Fibroblast of mammary gland (primary cell): ENCODE measurements around the gene ARHGAP27.

ENCODE experiments used
- DNase-seq: peaks from one replicate; pipeline ENCODE4 v3.0.0-alpha.2; 2010; ENCODE audit warnings: low read depth
- H3K4me3 ChIP-seq: 2 replicates; pipeline ENCODE4 v1.5.1; 2011; ENCODE audit warnings: low read depth, mild to moderate bottlenecking, low read length, moderate library complexity; ENCODE audit not compliant: control insufficient read depth
- TF ChIP-seq, protein P1 (sequence below): conservative IDR thresholded peaks from 2 replicates; pipeline ENCODE4 v1.5.1; 2011; ENCODE audit warnings: low read depth, low read length, inconsistent platforms; ENCODE audit not compliant: control insufficient read depth, insufficient read depth

Gene ARHGAP27

GRCh38 chr17:45405250-45406086, 27.2 kb downstream of the ARHGAP27 start:
- no peak overlapping the region for H3K4me3 ChIP-seq
- TF ChIP-seq, protein P1, sequence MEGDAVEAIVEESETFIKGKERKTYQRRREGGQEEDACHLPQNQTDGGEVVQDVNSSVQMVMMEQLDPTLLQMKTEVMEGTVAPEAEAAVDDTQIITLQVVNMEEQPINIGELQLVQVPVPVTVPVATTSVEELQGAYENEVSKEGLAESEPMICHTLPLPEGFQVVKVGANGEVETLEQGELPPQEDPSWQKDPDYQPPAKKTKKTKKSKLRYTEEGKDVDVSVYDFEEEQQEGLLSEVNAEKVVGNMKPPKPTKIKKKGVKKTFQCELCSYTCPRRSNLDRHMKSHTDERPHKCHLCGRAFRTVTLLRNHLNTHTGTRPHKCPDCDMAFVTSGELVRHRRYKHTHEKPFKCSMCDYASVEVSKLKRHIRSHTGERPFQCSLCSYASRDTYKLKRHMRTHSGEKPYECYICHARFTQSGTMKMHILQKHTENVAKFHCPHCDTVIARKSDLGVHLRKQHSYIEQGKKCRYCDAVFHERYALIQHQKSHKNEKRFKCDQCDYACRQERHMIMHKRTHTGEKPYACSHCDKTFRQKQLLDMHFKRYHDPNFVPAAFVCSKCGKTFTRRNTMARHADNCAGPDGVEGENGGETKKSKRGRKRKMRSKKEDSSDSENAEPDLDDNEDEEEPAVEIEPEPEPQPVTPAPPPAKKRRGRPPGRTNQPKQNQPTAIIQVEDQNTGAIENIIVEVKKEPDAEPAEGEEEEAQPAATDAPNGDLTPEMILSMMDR: no peak
- no peak for DNase-seq

DNA sequence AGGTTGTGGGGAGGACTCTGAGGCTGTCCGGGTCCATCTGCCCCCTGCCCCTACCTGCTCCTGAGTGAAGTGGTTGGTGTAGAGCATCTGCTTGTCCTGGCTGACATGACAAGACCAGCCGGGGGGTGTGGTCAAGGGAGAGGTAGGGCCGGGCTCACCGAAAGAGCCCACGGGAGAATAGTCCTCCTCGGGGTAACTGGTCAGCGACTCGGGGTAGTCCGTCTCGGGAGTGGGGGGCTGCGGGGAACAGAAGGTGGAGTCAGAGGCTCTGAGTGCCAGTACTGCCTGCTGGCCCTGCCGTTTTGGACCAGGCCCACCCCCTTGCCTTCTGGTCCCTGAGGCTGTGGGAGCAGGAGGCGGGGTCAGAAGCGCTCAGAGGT, 27.8 kb downstream of the ARHGAP27 start:
- TF ChIP-seq, protein P1: no peak
- no peak overlapping the region for H3K4me3 ChIP-seq

GRCh38 chr17:45403906-45404490, 28.7 kb downstream of the ARHGAP27 start:
- TF ChIP-seq, protein P1: no peak
- no peak for DNase-seq
- no peak overlapping the region for H3K4me3 ChIP-seq

More for the DNA sequence above, 27.8 kb downstream of the ARHGAP27 start:
- no peak for DNase-seq

DNA sequence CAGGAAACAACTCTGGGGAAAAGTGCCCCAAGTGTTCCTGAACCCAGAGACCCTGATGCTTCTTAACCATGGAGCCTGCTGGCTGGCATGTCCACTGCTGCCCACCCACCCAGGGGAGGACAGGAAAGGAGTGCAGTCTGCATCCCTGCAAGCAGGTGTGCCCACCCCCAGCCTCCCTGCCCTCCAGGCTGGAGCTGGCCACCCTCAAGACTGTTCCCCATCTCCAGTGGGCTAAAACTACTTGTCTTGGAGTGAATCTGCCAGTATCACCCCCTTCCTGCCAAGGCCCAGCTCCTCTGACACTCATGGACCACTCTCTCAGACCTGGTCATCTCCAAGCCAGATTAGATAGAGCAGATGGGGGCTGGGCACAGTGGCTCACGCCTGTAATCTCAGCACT, 29.8 kb downstream of the ARHGAP27 start:
- no peak for DNase-seq
- TF ChIP-seq, protein P1: no peak
- H3K4me3 ChIP-seq: no peak overlapping the region

DNA sequence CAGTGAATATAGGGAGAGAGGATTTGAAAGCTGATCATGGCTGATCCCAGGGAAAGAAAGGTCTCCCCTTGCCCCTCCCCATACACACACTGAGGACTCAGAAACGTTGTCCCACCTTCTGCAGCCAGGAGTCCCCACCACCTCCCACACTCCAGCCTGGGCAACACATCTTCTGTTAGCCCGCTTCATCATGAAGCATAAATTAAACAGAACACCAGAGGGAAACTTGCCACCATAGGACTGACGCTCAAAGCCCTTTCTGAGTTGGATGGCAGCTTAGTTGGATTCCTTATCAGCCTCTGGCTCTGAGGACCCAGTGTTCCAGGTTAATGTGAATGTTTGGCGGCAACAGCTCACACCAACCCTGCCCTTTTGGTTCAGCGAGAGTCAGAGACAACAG, 33.9 kb downstream of the ARHGAP27 start:
- TF ChIP-seq, protein P1: no peak
- H3K4me3 ChIP-seq: no peak overlapping the region
- DNase-seq: no peak

DNA sequence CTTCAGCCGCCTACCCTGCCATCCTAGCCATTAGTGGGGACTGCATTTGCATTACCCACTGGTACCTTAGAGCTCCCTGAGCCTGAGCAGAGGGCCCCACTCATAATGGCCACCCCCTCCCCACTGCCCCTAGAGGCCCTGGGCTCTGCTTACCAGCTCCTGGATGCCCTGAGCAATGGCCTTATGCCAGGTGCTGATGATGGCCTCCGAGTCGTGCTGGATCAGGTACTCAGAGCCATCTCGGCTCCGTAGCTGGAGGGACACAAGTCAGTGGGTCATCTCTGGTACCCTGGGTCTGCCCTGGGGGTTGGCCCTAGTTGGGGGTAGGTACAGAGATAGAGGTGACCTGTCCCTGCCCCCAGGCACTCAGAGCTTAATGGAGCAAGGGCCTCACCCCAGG, 34.9 kb downstream of the ARHGAP27 start:
- no peak overlapping the region for H3K4me3 ChIP-seq
- DNase-seq: no peak
- TF ChIP-seq, protein P1: no peak
